Measurements from ENCODE around the gene FBXO9. TPM values are rescaled to one million over a fixed set of nuclear protein-coding genes. Genes with fewer than 3 reads are reported as not detected.

Gene FBXO9
- total RNA-seq, 1 experiment from 2014 or later = 71.0 TPM

DNA sequence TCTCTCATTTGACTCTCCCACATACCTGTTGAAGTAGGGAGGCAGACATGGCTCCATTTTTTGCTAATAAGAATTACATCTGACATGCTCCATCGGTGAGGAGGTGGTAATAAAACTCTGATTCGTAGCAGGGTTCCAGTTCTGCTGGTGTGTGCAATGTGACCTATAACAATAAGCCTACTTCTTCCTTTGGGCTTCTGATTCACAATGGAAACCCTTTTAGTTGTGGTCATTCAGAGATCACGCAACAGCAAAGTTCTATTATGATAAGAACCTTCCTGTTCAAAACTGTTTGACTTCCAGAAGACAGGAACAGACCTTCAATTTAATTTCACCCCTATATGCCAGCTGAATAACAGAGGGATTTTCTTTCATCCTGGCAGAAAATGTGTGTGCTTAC, 38.7 kb upstream of the FBXO9 start:
- BruUV-seq (replicated peaks) = no TSS peak

More for the DNA sequence above, 38.7 kb upstream of the FBXO9 start:
- no peak overlapping the region for H3K9ac ChIP-seq (ENCODE audit: low read length)
- no peak for TF ChIP-seq ZFX (IDR thresholded peaks at IDR 0.05)
- TF ChIP-seq SRF (IDR thresholded peaks at IDR 0.05; ENCODE audit: low read depth) = no peak
- TF ChIP-seq, protein P1, sequence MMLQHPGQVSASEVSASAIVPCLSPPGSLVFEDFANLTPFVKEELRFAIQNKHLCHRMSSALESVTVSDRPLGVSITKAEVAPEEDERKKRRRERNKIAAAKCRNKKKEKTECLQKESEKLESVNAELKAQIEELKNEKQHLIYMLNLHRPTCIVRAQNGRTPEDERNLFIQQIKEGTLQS (IDR thresholded peaks at IDR 0.05) = no peak
- TF ChIP-seq POLR2AphosphoS5 (IDR thresholded peaks at IDR 0.05; ENCODE audit: low read depth, low read length) = no peak
- TF ChIP-seq, protein P2, sequence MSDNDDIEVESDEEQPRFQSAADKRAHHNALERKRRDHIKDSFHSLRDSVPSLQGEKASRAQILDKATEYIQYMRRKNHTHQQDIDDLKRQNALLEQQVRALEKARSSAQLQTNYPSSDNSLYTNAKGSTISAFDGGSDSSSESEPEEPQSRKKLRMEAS (IDR thresholded peaks at IDR 0.05) = no peak
- TF ChIP-seq CEBPB (IDR thresholded peaks at IDR 0.05; ENCODE audit: low read depth) = no peak
- TF ChIP-seq FOSL1 (IDR thresholded peaks at IDR 0.05; ENCODE audit: low read depth) = no peak
- TF ChIP-seq TCF7L2 (IDR thresholded peaks at IDR 0.05; ENCODE audit: borderline replicate concordance, extremely low read depth, insufficient read depth, insufficient read length) = no peak
- TF ChIP-seq CTCF (IDR thresholded peaks at IDR 0.05 in 2 of 3, conservative IDR thresholded peaks at IDR 0.05 in 1 of 3; ENCODE audit: borderline replicate concordance in 1 of 3, insufficient read depth in 1 of 3, low read depth in 2 of 3, low read length in 2 of 3) = no peak
- TF ChIP-seq ELF1 (IDR thresholded peaks at IDR 0.05; ENCODE audit: borderline replicate concordance, low read depth) = no peak
- TF ChIP-seq EZH2phosphoT487 (IDR thresholded peaks at IDR 0.05; ENCODE audit: borderline replicate concordance) = no peak
- no peaks in the 10 kb centered on the region for H3K9me3 ChIP-seq (ENCODE audit: control insufficient read depth in 1 of 2, insufficient read depth in 1 of 2, low read depth in 1 of 2, low read length in 2 of 2)
- H3K9me2 ChIP-seq (ENCODE audit: insufficient read depth) = no peaks in the 10 kb centered on the region
- ATAC-seq (no peak), DNase-seq (ENCODE audit: low read depth, low spot score) (no peak)
- H3K36me3 ChIP-seq (ENCODE audit: control insufficient read depth in 1 of 2, insufficient read depth in 2 of 2, low read length in 2 of 2) = no peaks in the 10 kb centered on the region
- H3K79me2 ChIP-seq (ENCODE audit: insufficient read depth, low read length) = no peaks in the 10 kb centered on the region
- 0 out of 4 replicates have a peak, but pooled peaks cover 0 to under 1% of the 10 kb centered on the region in 2 experiments for H3K4me1 ChIP-seq (ENCODE audit: control insufficient read depth in 1 of 2, insufficient read depth in 2 of 2, low read length in 2 of 2)
- H3K4me3 ChIP-seq (replicated peaks in 1 of 2; ENCODE audit: low read depth in 1 of 2, low read length in 2 of 2) = no peak overlapping the region
- no peaks in the 10 kb centered on the region for H3K27me3 ChIP-seq (ENCODE audit: insufficient read depth, low read length)
- no peak overlapping the region for H2AFZ ChIP-seq (ENCODE audit: low read depth, low read length, poor library complexity, severe bottlenecking)
- H3K27ac ChIP-seq (ENCODE audit: low read depth, low read length) = no peak overlapping the region
- no peak overlapping the region for H3K4me2 ChIP-seq (ENCODE audit: low read length)
- CTCF ChIA-PET = no interaction called here
- POLR2A ChIA-PET = no interaction called here
- RAD21 ChIA-PET (ENCODE audit: low non-redundant PET in 1 of 2, low total read pairs in 2 of 2, uncharacterized antibody in 2 of 2, unreplicated experiment in 2 of 2) = no interaction called here
- no peaks in the 10 kb centered on the region for H4K20me1 ChIP-seq (ENCODE audit: insufficient read depth)
- intact Hi-C loops (cut with micrococcal nuclease) = no loop called here

All from HCT116 (cell line).